ENCODE results near the gene PSME1.

The PSME1 gene

DNA sequence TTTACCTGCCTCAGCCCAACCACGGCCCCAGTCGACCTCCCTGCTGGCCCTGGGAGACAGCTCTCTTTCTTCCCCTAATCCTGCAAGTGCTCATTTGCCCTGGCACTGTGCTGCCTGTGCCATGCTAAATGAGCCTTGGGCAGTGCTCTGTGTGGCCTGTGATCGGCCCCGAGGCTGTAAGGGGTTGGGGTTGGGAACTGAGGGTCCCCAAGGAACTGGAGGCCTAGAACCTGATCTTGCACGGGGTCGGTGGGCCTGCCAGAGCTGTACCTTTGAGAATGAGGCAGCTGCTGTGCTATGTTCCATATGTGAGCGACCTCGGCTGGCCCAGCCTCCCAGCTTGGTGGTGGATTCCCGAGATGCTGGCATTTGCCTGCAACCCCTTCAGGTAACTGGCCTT, 14.1 kb downstream of the PSME1 start:
- Histone ChIP-seq H3K4me3 (no peak overlapping the region), H4K20me1 (peaks cover 4 to 51% (median 41%) of the 10 kb centered on the region in 11 experiments; a peak in 18 of 22 replicates), H3K27ac (no peak overlapping the region), H3K4me2 (peak overlapping the region in 1 of 11 experiments; percentile 99; a peak in 1 of 22 replicates), H3K36me3 (peaks cover 57 to 73% (median 65%) of the 10 kb centered on the region in 11 experiments), H3K9me3 (replicated peaks in 1 of 11) (no peaks in the 10 kb centered on the region), H3K4me1 (peaks cover 24 to 50% (median 33%) of the 10 kb centered on the region in 10 experiments), H3K27me3 (no peaks in the 10 kb centered on the region), H3K9ac (peak overlapping the region in 6 of 11 experiments; percentile 21 to 96 (median 64); a peak in 6 of 22 replicates)
- no peak for TF ChIP-seq Cebpa-rat (IDR thresholded peaks at IDR 0.05)

DNA sequence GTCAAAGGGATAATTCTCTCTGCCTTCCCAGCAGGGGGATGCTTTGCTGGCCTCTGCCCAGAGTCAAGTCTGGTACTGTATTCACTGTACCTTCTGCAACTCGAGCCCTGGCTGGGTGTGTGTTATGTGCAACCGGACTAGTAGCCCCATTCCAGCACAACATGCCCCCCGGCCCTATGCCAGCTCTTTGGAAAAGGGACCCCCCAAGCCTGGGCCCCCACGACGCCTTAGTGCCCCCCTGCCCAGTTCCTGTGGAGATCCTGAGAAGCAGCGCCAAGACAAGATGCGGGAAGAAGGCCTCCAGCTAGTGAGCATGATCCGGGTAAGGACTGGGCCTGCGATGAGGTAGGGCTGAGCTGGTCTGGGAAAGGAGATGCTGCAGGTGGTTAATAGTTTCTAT, 14.6 kb downstream of the PSME1 start:
- Histone ChIP-seq H3K4me2 (0 out of 22 replicates have a peak overlapping the region, but pooled peaks of 1 of the 11 experiments have one; percentile 99), H3K4me1 (peaks cover 19 to 50% (median 33%) of the 10 kb centered on the region in 10 experiments), H3K27me3 (no peaks in the 10 kb centered on the region), H3K27ac (no peak overlapping the region), H3K36me3 (peaks cover 62 to 74% (median 70%) of the 10 kb centered on the region in 11 experiments), H3K9me3 (replicated peaks in 1 of 11) (no peaks in the 10 kb centered on the region), H3K4me3 (no peak overlapping the region), H3K9ac (peak overlapping the region in 5 of 11 experiments; percentile 32 to 92 (median 43); a peak in 3 of 22 replicates), H4K20me1 (peaks cover 4 to 50% (median 41%) of the 10 kb centered on the region in 11 experiments; a peak in 18 of 22 replicates)
- no peak for TF ChIP-seq Cebpa-rat (IDR thresholded peaks at IDR 0.05)

DNA sequence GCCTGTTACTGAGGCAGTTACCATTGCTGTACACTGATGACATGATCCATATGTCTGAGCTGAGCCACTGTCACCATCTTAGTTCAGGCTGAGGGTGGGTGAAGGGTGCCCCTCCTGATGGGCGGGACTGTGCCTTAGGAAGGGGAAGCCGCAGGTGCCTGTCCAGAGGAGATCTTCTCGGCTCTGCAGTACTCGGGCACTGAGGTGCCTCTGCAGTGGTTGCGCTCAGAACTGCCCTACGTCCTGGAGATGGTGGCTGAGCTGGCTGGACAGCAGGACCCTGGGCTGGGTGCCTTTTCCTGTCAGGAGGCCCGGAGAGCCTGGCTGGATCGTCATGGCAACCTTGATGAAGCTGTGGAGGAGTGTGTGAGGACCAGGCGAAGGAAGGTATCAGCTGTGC, 15.0 kb downstream of the PSME1 start:
- H3K9ac ChIP-seq = 0 out of 22 replicates have a peak overlapping the region, but pooled peaks of 1 of the 11 experiments have one; percentile 1
- no peak overlapping the region for H3K4me3 ChIP-seq
- H3K27me3 ChIP-seq = no peaks in the 10 kb centered on the region
- H4K20me1 ChIP-seq = peaks cover 4 to 52% (median 41%) of the 10 kb centered on the region in 11 experiments; a peak in 18 of 22 replicates
- peaks cover 15 to 48% (median 31%) of the 10 kb centered on the region in 10 experiments for H3K4me1 ChIP-seq
- no peak overlapping the region for H3K4me2 ChIP-seq
- TF ChIP-seq Cebpa-rat (IDR thresholded peaks at IDR 0.05) = no peak
- H3K27ac ChIP-seq = no peak overlapping the region
- no peaks in the 10 kb centered on the region for H3K9me3 ChIP-seq (replicated peaks in 1 of 11)
- H3K36me3 ChIP-seq = peaks cover 66 to 78% (median 74%) of the 10 kb centered on the region in 11 experiments

DNA sequence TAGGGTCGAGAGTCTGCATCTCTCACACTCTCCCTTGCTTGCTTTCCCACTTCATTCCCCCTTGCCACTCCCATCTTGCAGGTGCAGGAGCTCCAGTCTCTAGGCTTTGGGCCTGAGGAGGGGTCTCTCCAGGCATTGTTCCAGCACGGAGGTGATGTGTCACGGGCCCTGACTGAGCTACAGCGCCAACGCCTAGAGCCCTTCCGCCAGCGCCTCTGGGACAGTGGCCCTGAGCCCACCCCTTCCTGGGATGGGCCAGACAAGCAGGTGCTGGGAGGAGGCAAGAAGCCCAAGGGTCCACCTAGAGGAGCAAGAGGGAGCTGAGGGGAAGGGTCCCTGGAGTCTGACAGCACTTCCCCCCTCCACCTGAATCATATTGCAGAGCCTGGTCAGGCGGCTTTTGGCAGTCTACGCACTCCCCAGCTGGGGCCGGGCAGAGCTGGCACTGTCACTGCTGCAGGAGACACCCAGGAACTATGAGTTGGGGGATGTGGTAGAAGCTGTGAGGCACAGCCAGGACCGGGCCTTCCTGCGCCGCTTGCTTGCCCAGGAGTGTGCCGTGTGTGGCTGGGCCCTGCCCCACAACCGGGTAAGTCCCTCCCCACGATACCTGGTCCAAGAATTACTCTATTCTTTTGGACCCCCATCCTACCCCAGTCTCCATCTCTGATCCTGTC, 15.5 kb downstream of the PSME1 start:
- Histone ChIP-seq H4K20me1 (peaks cover 4 to 52% (median 41%) of the 10 kb centered on the region in 11 experiments; a peak in 18 of 22 replicates), H3K4me2 (no peak overlapping the region), H3K9me3 (replicated peaks in 1 of 11) (no peaks in the 10 kb centered on the region), H3K4me1 (peaks cover 14 to 48% (median 30%) of the 10 kb centered on the region in 10 experiments), H3K27ac (no peak overlapping the region), H3K9ac (peak overlapping the region in 2 of 11 experiments; percentile 1 to 10; a peak in 1 of 22 replicates), H3K36me3 (peaks cover 72 to 84% (median 79%) of the 10 kb centered on the region in 11 experiments), H3K4me3 (no peak overlapping the region), H3K27me3 (no peaks in the 10 kb centered on the region)
- no peak for TF ChIP-seq Cebpa-rat (IDR thresholded peaks at IDR 0.05)

DNA sequence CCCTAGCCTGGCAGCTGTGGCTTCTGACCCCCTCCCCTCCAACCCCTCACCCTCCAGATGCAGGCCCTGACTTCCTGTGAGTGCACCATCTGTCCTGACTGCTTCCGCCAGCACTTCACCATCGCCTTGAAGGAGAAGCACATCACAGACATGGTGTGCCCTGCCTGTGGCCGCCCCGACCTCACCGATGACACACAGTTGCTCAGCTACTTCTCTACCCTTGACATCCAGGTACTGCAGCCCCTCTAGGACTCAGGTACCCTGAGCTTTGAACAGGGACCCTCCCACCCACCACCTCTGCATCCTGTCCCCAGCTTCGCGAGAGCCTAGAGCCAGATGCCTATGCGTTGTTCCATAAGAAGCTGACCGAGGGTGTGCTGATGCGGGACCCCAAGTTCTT, 19.1 kb downstream of the PSME1 start:
- Histone ChIP-seq H3K27me3 (no peaks in the 10 kb centered on the region), H3K9ac (peak overlapping the region in 6 of 11 experiments; percentile 5 to 44 (median 24); a peak in 4 of 22 replicates), H3K4me1 (peaks cover 0 to 28% (median 13%) of the 10 kb centered on the region in 10 experiments; a peak in 15 of 20 replicates), H3K27ac (peak overlapping the region in 1 of 11 experiments; percentile 15; a peak in 1 of 22 replicates), H3K36me3 (peaks cover 89 to 100% (median 96%) of the 10 kb centered on the region in 11 experiments), H3K9me3 (replicated peaks in 1 of 11) (no peaks in the 10 kb centered on the region), H3K4me3 (no peak overlapping the region), H4K20me1 (peaks cover 0 to 39% (median 22%) of the 10 kb centered on the region in 11 experiments; a peak in 14 of 22 replicates), H3K4me2 (peak overlapping the region in 3 of 11 experiments; percentile 4 to 11 (median 8); a peak in 1 of 22 replicates)
- TF ChIP-seq Cebpa-rat (IDR thresholded peaks at IDR 0.05) = no peak

DNA sequence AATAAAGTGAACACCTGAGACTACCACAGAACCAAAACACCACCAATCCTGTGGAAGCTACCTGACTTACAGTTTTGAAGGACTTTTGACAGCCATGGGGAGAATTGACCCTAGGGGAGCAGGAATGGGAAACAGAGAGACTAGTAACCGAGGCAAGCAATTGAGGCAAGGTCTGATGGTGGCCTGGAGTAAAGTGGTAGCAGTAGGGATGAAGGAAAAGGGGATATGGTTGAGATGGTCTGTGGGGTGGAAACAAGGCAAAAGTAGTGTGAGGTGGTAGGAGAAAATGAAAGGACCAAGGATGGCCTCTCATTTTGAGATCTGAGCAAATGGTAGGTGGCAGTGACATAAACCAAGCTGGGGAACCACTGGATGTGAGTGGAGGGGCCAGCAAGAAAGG, 20.8 kb downstream of the PSME1 start:
- Histone ChIP-seq H3K4me2 (no peak overlapping the region), H3K9me3 (replicated peaks in 1 of 11) (no peaks in the 10 kb centered on the region), H3K27ac (no peak overlapping the region), H3K4me3 (no peak overlapping the region), H3K36me3 (peaks cover 78 to 90% (median 86%) of the 10 kb centered on the region in 11 experiments), H3K4me1 (peaks cover 14 to 37% (median 25%) of the 10 kb centered on the region in 10 experiments), H4K20me1 (peaks cover 0 to 22% (median 12%) of the 10 kb centered on the region in 11 experiments; a peak in 13 of 22 replicates), H3K9ac (peak overlapping the region in 2 of 11 experiments; percentile 28 to 32; a peak in 1 of 22 replicates), H3K27me3 (no peaks in the 10 kb centered on the region)
- no peak for TF ChIP-seq Cebpa-rat (IDR thresholded peaks at IDR 0.05)

DNA sequence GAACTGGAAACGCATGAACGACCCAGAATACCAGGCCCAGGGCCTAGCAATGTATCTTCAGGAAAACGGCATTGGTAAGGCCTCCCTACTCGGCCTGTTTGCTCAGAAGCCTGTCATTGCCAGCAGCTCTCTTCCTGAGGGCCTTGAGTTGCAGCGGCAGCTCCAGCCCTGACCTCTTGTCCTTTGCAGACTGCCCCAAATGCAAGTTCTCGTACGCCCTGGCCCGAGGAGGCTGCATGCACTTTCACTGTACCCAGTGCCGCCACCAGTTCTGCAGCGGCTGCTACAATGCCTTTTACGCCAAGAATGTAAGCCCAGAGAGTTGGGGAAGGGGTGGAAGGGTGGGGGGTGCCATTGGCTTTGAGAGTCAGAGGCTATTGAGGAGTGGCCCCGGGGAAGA, 21.3 kb downstream of the PSME1 start:
- no peak for TF ChIP-seq Cebpa-rat (IDR thresholded peaks at IDR 0.05)

DNA sequence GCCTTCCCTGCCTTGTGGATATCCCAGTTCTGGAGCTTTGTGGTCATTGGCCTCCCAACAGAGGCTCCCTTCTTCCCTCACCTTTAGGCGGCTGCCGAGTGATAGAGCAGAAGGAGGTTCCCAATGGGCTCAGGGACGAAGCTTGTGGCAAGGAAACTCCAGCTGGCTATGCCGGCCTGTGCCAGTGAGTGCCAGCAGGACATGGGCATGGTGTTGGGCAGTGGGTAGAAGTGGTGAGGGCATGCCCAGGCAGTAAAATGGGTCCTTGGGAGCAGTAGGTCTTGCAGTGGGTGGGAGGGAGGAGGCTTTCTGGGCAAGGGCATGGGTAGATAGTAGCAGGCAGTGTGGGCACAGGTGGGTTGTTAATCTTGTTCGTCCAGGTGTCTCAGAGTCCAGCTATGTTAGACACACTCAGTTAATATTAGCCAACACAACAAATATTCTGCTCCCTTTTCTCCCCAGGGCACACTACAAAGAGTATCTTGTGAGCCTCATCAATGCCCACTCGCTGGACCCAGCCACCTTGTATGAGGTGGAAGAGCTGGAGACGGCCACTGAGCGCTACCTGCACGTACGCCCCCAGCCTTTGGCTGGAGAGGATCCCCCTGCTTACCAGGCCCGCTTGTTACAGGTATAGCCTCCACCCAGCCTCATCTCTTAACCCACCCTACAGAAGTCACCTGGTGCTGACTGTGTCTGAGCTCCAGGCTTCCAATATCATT, 23.9 kb downstream of the PSME1 start:
- H3K9ac ChIP-seq = peak overlapping the region in 5 of 11 experiments; percentile 76 to 94 (median 92); a peak in 6 of 22 replicates
- TF ChIP-seq Cebpa-rat (IDR thresholded peaks at IDR 0.05) = no peak
- H3K9me3 ChIP-seq (replicated peaks in 1 of 11) = no peaks in the 10 kb centered on the region
- peak overlapping the region in 7 of 11 experiments; percentile 74 to 100 (median 98); a peak in 10 of 22 replicates for H3K4me2 ChIP-seq
- H3K4me3 ChIP-seq = no peak overlapping the region
- H3K27ac ChIP-seq = peak overlapping the region in 9 of 11 experiments; percentile 48 to 97 (median 91); a peak in 13 of 22 replicates
- peaks cover 0 to 40% (median 12%) of the 10 kb centered on the region in 11 experiments; a peak in 16 of 22 replicates for H4K20me1 ChIP-seq
- peaks cover 73 to 91% (median 85%) of the 10 kb centered on the region in 11 experiments for H3K36me3 ChIP-seq
- peaks cover 25 to 55% (median 39%) of the 10 kb centered on the region in 10 experiments for H3K4me1 ChIP-seq
- H3K27me3 ChIP-seq = no peaks in the 10 kb centered on the region

More for the DNA sequence above, 21.3 kb downstream of the PSME1 start:
- Histone ChIP-seq H3K4me1 (peaks cover 19 to 42% (median 30%) of the 10 kb centered on the region in 10 experiments), H3K27me3 (no peaks in the 10 kb centered on the region), H3K27ac (no peak overlapping the region), H4K20me1 (peaks cover 0 to 17% (median 11%) of the 10 kb centered on the region in 11 experiments; a peak in 12 of 22 replicates), H3K9me3 (replicated peaks in 1 of 11) (no peaks in the 10 kb centered on the region), H3K9ac (0 out of 22 replicates have a peak overlapping the region, but pooled peaks of 2 of the 11 experiments have one; percentile 28 to 32), H3K4me3 (no peak overlapping the region), H3K36me3 (peaks cover 74 to 89% (median 83%) of the 10 kb centered on the region in 11 experiments), H3K4me2 (no peak overlapping the region)

All from BLaER1 treated with 17β-estradiol and CSF1 and Interleukin-3, amounts not matched to agents 10 nM and 100 nM (cell line).